MM.1S (cell line): Measurements from ENCODE around the gene TMPRSS7.

ENCODE experiments used
- EZH2 ChIP-seq: fragments of 300-600 bp; sonication (generic); optimal IDR thresholded peaks from 2 replicates; pipeline ENCODE3; 2017; ENCODE audit warnings: low read depth, mild to moderate bottlenecking, antibody characterized with exemption, low read length, mixed read lengths
- EZH2phosphoT487 ChIP-seq: fragments of 300-600 bp; sonication (generic); IDR thresholded peaks from 2 replicates; pipeline ENCODE4 v1.6.1; 2018; ENCODE audit warnings: antibody characterized with exemption, low read length
- TF ChIP-seq, protein P1 (sequence below): fragments of 300-600 bp; sonication (generic); IDR thresholded peaks from 2 replicates; pipeline ENCODE4 v1.5.1; 2016; ENCODE audit warnings: antibody characterized with exemption, low read length, mixed read lengths

DNA sequence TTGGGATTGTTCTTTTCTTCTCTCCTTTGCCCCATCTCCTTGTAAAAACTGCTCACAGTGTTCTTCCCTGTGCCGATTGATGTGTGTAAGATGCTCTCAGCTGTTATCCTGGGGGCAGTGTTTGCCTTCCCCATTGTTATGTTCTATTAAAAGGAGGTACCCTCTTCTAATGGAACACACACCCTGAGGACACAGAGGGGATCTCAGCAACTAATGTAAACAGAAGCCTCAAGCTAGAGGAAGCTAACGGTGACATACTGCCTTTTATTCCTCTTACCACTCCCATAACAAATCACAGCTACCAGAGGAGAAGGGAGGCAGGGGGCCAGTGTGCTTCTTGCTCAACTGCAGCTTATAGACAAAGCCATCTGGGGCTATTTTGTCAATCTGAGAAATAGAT lies 33.6 kb upstream of the TMPRSS7 start:
- TF ChIP-seq, protein P1, sequence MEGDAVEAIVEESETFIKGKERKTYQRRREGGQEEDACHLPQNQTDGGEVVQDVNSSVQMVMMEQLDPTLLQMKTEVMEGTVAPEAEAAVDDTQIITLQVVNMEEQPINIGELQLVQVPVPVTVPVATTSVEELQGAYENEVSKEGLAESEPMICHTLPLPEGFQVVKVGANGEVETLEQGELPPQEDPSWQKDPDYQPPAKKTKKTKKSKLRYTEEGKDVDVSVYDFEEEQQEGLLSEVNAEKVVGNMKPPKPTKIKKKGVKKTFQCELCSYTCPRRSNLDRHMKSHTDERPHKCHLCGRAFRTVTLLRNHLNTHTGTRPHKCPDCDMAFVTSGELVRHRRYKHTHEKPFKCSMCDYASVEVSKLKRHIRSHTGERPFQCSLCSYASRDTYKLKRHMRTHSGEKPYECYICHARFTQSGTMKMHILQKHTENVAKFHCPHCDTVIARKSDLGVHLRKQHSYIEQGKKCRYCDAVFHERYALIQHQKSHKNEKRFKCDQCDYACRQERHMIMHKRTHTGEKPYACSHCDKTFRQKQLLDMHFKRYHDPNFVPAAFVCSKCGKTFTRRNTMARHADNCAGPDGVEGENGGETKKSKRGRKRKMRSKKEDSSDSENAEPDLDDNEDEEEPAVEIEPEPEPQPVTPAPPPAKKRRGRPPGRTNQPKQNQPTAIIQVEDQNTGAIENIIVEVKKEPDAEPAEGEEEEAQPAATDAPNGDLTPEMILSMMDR = no peak
- TF ChIP-seq EZH2phosphoT487 (no peak), EZH2 (no peak)
